Smooth muscle cell (in vitro differentiated cells): ENCODE data around the gene BCAP31. TPM values are rescaled to one million over a fixed set of nuclear protein-coding genes. Genes with fewer than 3 reads are reported as not detected.
"Not testable (repeated sequence)": the region's sequence is repeated elsewhere in the genome, so short reads cannot be mapped to it uniquely, and the experiment has no call there.

Source experiments
- DNase-seq: peaks from one replicate; lab custom pipeline; 2025; ENCODE audit not compliant: unreplicated experiment; lab: John Stamatoyannopoulos, UW
- H2AFZ ChIP-seq: fragments of 200-600 bp; sonication (generic); 2 replicates; pipeline ENCODE4 v1.6.0; 2016; ENCODE audit warnings: antibody characterized with exemption, low read depth, mild to moderate bottlenecking
- H3F3A ChIP-seq: fragments of 200-600 bp; sonication (generic); 2 replicates; pipeline ENCODE4 v1.6.0; 2017; ENCODE audit warnings: antibody characterized with exemption, low read depth
- H3K27ac ChIP-seq: fragments of 200-600 bp; sonication (generic); 2 replicates; pipeline ENCODE4 v1.5.1; 2016; ENCODE audit warnings: low read depth, mild to moderate bottlenecking
- H3K27me3 ChIP-seq: fragments of 200-600 bp; sonication (generic); 2 replicates; pipeline ENCODE4 v1.6.1; 2016; ENCODE audit warnings: low read depth, mild to moderate bottlenecking
- H3K36me3 ChIP-seq: fragments of 200-600 bp; sonication (generic); 2 replicates; pipeline ENCODE4 v1.5.1; 2016; ENCODE audit warnings: low read depth
- H3K4me1 ChIP-seq: fragments of 200-600 bp; sonication (generic); 2 replicates; pipeline ENCODE4 v1.5.1; 2016; ENCODE audit warnings: low read depth
- H3K4me2 ChIP-seq: fragments of 200-600 bp; sonication (generic); 2 replicates; pipeline ENCODE4 v1.6.0; 2016; ENCODE audit warnings: mild to moderate bottlenecking
- H3K4me3 ChIP-seq: fragments of 200-600 bp; sonication (generic); 2 replicates; pipeline ENCODE4 v1.5.1; 2016; ENCODE audit warnings: mild to moderate bottlenecking
- H3K79me2 ChIP-seq: fragments of 200-600 bp; sonication (generic); 2 replicates; pipeline ENCODE4 v1.6.0; 2016; ENCODE audit warnings: low read depth, mild to moderate bottlenecking
- H3K9ac ChIP-seq: fragments of 200-600 bp; sonication (generic); 2 replicates; pipeline ENCODE4 v1.6.0; 2016; ENCODE audit warnings: low read depth
- H3K9me3 ChIP-seq: fragments of 200-600 bp; sonication (generic); replicated peaks from 2 replicates; pipeline ENCODE4 v1.5.1; 2016; ENCODE audit warnings: low read depth
- H4K20me1 ChIP-seq: fragments of 200-600 bp; sonication (generic); 2 replicates; pipeline ENCODE4 v1.6.0; 2016; ENCODE audit warnings: low read depth
- WGBS: methylation state at CpG from one replicate; pipeline ENCODE4 v1.1.7; 2016; ENCODE audit warnings: low lambda C conversion rate; 5-methylcytosine and 5-hydroxymethylcytosine counted together
- polyA plus RNA-seq: library from polyadenylated mRNA; unstranded; fragments of >200 nt; fragmentation: Nextera tagmentation; extraction: Ambion mirVana; gene quantifications from 2 replicates; pipeline ENCODE4 v1.2.1, GENCODE V29; 2016
- total RNA-seq: library from RNA; depleted of rRNA; stranded (reverse); fragments of >200 nt; gene quantifications from 2 replicates; pipeline ENCODE4 v1.2.3, GENCODE V29; 2014
- TF ChIP-seq, protein P1 (sequence below): fragments of 200-600 bp; sonication (generic); IDR thresholded peaks from 2 replicates; pipeline ENCODE4 v1.5.1; 2017; ENCODE audit warnings: borderline replicate concordance, mild to moderate bottlenecking, antibody characterized with exemption; ENCODE audit not compliant: insufficient read depth, poor library complexity, severe bottlenecking

Gene BCAP31
- total and polyA plus RNA-seq, 2 experiments from 2014 or later: 139 to 207 TPM

- Histone ChIP-seq H3F3A (no peaks in the 10 kb centered on the region), H3K9ac (no peak overlapping the region), H3K4me1 (no peaks in the 10 kb centered on the region), H3K27ac (no peak overlapping the region), H3K79me2 (no peaks in the 10 kb centered on the region), H3K4me3 (no peak overlapping the region), H3K27me3 (no peaks in the 10 kb centered on the region), H2AFZ (no peak overlapping the region), H3K4me2 (no peak overlapping the region), H3K9me3 (no peaks in the 10 kb centered on the region), H4K20me1 (no peaks in the 10 kb centered on the region), H3K36me3 (no peaks in the 10 kb centered on the region)
- no peak for DNase-seq
- TF ChIP-seq, protein P1, sequence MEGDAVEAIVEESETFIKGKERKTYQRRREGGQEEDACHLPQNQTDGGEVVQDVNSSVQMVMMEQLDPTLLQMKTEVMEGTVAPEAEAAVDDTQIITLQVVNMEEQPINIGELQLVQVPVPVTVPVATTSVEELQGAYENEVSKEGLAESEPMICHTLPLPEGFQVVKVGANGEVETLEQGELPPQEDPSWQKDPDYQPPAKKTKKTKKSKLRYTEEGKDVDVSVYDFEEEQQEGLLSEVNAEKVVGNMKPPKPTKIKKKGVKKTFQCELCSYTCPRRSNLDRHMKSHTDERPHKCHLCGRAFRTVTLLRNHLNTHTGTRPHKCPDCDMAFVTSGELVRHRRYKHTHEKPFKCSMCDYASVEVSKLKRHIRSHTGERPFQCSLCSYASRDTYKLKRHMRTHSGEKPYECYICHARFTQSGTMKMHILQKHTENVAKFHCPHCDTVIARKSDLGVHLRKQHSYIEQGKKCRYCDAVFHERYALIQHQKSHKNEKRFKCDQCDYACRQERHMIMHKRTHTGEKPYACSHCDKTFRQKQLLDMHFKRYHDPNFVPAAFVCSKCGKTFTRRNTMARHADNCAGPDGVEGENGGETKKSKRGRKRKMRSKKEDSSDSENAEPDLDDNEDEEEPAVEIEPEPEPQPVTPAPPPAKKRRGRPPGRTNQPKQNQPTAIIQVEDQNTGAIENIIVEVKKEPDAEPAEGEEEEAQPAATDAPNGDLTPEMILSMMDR: no peak
- 86% methylated on average over 3 of the region's 3 CpGs for WGBS
Measured at GRCh38 chrX:153746359-153746758, 22.2 kb upstream of the BCAP31 start.

- H3K9me3 ChIP-seq, H3K27me3 ChIP-seq, H3K36me3 ChIP-seq, H3F3A ChIP-seq, H3K4me3 ChIP-seq, H3K79me2 ChIP-seq, H4K20me1 ChIP-seq, H3K4me2 ChIP-seq, H3K4me1 ChIP-seq, H3K9ac ChIP-seq, H3K27ac ChIP-seq, H2AFZ ChIP-seq, DNase-seq: not testable (repeated sequence)
- WGBS: 75% methylated on average over 6 of the region's 12 CpGs
Measured at GRCh38 chrX:153745067-153745433, 20.9 kb upstream of the BCAP31 start.

- Histone ChIP-seq H2AFZ (no peak overlapping the region), H3K36me3 (no peaks in the 10 kb centered on the region), H3F3A (no peaks in the 10 kb centered on the region), H3K79me2 (no peaks in the 10 kb centered on the region), H3K9ac (no peak overlapping the region), H3K4me1 (no peaks in the 10 kb centered on the region), H3K27me3 (no peaks in the 10 kb centered on the region), H3K27ac (no peak overlapping the region), H4K20me1 (no peaks in the 10 kb centered on the region), H3K4me2 (peak overlapping the region; percentile 76), H3K4me3 (peak overlapping the region; percentile 29), H3K9me3 (no peaks in the 10 kb centered on the region)
- DNase-seq: no peak
- TF ChIP-seq, protein P1: peak; percentile 29
- WGBS: 48% methylated on average over 33 of the region's 38 CpGs
Measured at GRCh38 chrX:153744210-153745066, 20.3 kb upstream of the BCAP31 start.

GRCh38 chrX:153743468-153744209, 19.5 kb upstream of the BCAP31 start:
- Histone ChIP-seq H3K4me3 (peak overlapping the region; percentile 29), H3K4me2 (peak overlapping the region; percentile 76)
- not testable (repeated sequence) for H4K20me1 ChIP-seq, H3K9me3 ChIP-seq, DNase-seq, H3K27me3 ChIP-seq, H3K79me2 ChIP-seq, H3K36me3 ChIP-seq, H2AFZ ChIP-seq, H3K9ac ChIP-seq, H3K27ac ChIP-seq, H3F3A ChIP-seq, H3K4me1 ChIP-seq
- WGBS: 53% methylated on average over 19 of the region's 35 CpGs

- not testable (repeated sequence) for H3K79me2 ChIP-seq, DNase-seq, H3F3A ChIP-seq, H3K9ac ChIP-seq, H3K4me1 ChIP-seq, H4K20me1 ChIP-seq, H3K9me3 ChIP-seq, H3K27ac ChIP-seq, H2AFZ ChIP-seq, H3K27me3 ChIP-seq, H3K36me3 ChIP-seq, H3K4me3 ChIP-seq
- peak overlapping the region; percentile 76 for H3K4me2 ChIP-seq
- WGBS: 79% methylated on average over 31 of the region's 32 CpGs
Measured at GRCh38 chrX:153742796-153743467, 18.7 kb upstream of the BCAP31 start.

DNA sequence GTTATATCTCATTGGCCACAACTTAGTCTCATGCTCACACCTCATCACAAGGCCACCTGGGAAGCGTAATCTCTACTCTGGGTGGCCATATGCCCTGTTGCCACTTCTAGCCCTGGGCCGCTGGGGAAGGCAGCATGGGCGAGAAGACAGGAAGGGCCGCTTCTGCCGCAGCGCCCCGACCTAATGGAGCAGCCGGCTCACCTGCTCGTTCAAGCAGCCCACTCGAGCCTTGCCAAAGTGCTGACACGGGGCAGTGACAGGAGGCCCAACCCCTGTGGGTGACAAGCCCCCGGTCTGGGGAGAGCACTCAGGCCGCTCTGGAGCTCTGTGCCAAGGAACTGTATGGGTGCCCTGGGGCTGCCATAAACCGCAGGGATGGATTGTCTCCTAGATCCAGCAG, 17.9 kb upstream of the BCAP31 start:
- not testable (repeated sequence) for H3K27me3 ChIP-seq, DNase-seq, H4K20me1 ChIP-seq, H3K9me3 ChIP-seq, H3K27ac ChIP-seq, H3K4me3 ChIP-seq, H2AFZ ChIP-seq, H3F3A ChIP-seq, H3K36me3 ChIP-seq, H3K79me2 ChIP-seq, H3K9ac ChIP-seq, H3K4me2 ChIP-seq, H3K4me1 ChIP-seq
- 88% methylated on average over 14 of the region's 14 CpGs for WGBS
